T-helper 2 cell treated with Interferon-gamma antibody and Interleukin-4, amounts not matched to agents 5 μg/mL and 100 μg/mL, for 36 hours (primary cell): Measurements from ENCODE around the gene TMEM132D.

Experiments
- DNase-seq: peaks from one replicate; pipeline ENCODE4 v3.0.0; 2021; ENCODE audit warnings: low spot score
- H3K27ac Mint-ChIP-seq: one replicate; pipeline ENCODE4 v1.8.0; 2021; ENCODE audit warnings: mild to moderate bottlenecking, mixed read lengths
- H3K27me3 Mint-ChIP-seq: one replicate; pipeline ENCODE4 v1.8.0; 2021; ENCODE audit warnings: low read depth, mixed read lengths
- H3K36me3 Mint-ChIP-seq: one replicate; pipeline ENCODE4 v1.8.0; 2021; ENCODE audit warnings: low read depth, mixed read lengths
- H3K4me1 Mint-ChIP-seq: one replicate; pipeline ENCODE4 v1.8.0; 2021; ENCODE audit warnings: low read depth, mixed read lengths
- H3K4me3 Mint-ChIP-seq: one replicate; pipeline ENCODE4 v1.8.0; 2022; ENCODE audit warnings: mild to moderate bottlenecking, moderate library complexity, mixed read lengths
- H3K9me3 Mint-ChIP-seq: one replicate; pipeline ENCODE4 v1.8.0; 2021; ENCODE audit warnings: mixed read lengths

Gene TMEM132D

GRCh38 chr12:129614221-129614885 lies 289.5 kb downstream of the TMEM132D start:
- no peak overlapping the region for H3K4me3 Mint-ChIP-seq
- no peaks in the 10 kb centered on the region for H3K4me1 Mint-ChIP-seq
- no peak for DNase-seq
- no peaks in the 10 kb centered on the region for H3K27me3 Mint-ChIP-seq
- no peak overlapping the region for H3K27ac Mint-ChIP-seq
- H3K36me3 Mint-ChIP-seq = no peaks in the 10 kb centered on the region
- H3K9me3 Mint-ChIP-seq = peaks cover 43% of the 10 kb centered on the region

- Mint-ChIP-seq H3K9me3 (peaks cover 43% of the 10 kb centered on the region), H3K4me3 (no peak overlapping the region), H3K27ac (no peak overlapping the region), H3K36me3 (no peaks in the 10 kb centered on the region), H3K27me3 (no peaks in the 10 kb centered on the region), H3K4me1 (no peaks in the 10 kb centered on the region)
- DNase-seq = no peak
These were observed 290.5 kb downstream of the TMEM132D start for GRCh38 chr12:129613314-129613713.

- no peak overlapping the region for H3K27ac Mint-ChIP-seq
- H3K4me1 Mint-ChIP-seq = no peaks in the 10 kb centered on the region
- H3K27me3 Mint-ChIP-seq = no peaks in the 10 kb centered on the region
- H3K36me3 Mint-ChIP-seq = no peaks in the 10 kb centered on the region
- DNase-seq = no peak
- H3K9me3 Mint-ChIP-seq = peaks cover 39% of the 10 kb centered on the region
- no peak overlapping the region for H3K4me3 Mint-ChIP-seq
These were observed 293.2 kb downstream of the TMEM132D start for GRCh38 chr12:129610601-129611120.

- no peak overlapping the region for H3K4me3 Mint-ChIP-seq
- no peaks in the 10 kb centered on the region for H3K4me1 Mint-ChIP-seq
- H3K9me3 Mint-ChIP-seq = peaks cover 28% of the 10 kb centered on the region
- no peaks in the 10 kb centered on the region for H3K36me3 Mint-ChIP-seq
- no peak overlapping the region for H3K27ac Mint-ChIP-seq
- H3K27me3 Mint-ChIP-seq = no peaks in the 10 kb centered on the region
- no peak for DNase-seq
These were observed 296.1 kb downstream of the TMEM132D start for GRCh38 chr12:129607756-129608155.

- Mint-ChIP-seq H3K36me3 (no peaks in the 10 kb centered on the region), H3K4me3 (no peak overlapping the region), H3K4me1 (no peaks in the 10 kb centered on the region), H3K27me3 (no peaks in the 10 kb centered on the region), H3K9me3 (peaks cover 28% of the 10 kb centered on the region), H3K27ac (no peak overlapping the region)
- DNase-seq = no peak
These were observed 296.5 kb downstream of the TMEM132D start for GRCh38 chr12:129607301-129607700.

- Mint-ChIP-seq H3K27me3 (no peaks in the 10 kb centered on the region), H3K4me1 (no peaks in the 10 kb centered on the region), H3K36me3 (no peaks in the 10 kb centered on the region), H3K27ac (no peak overlapping the region), H3K4me3 (no peak overlapping the region), H3K9me3 (peaks cover 31% of the 10 kb centered on the region)
- no peak for DNase-seq
These were observed 297.6 kb downstream of the TMEM132D start for GRCh38 chr12:129606239-129606638.

GRCh38 chr12:129605666-129606065 lies 298.2 kb downstream of the TMEM132D start:
- H3K4me1 Mint-ChIP-seq = no peaks in the 10 kb centered on the region
- H3K4me3 Mint-ChIP-seq = no peak overlapping the region
- H3K9me3 Mint-ChIP-seq = peaks cover 27% of the 10 kb centered on the region
- H3K27me3 Mint-ChIP-seq = no peaks in the 10 kb centered on the region
- no peaks in the 10 kb centered on the region for H3K36me3 Mint-ChIP-seq
- no peak for DNase-seq
- H3K27ac Mint-ChIP-seq = no peak overlapping the region

GRCh38 chr12:129604506-129604905 lies 299.3 kb downstream of the TMEM132D start:
- peaks cover 23% of the 10 kb centered on the region for H3K9me3 Mint-ChIP-seq
- DNase-seq = no peak
- no peak overlapping the region for H3K4me3 Mint-ChIP-seq
- no peaks in the 10 kb centered on the region for H3K4me1 Mint-ChIP-seq
- H3K27ac Mint-ChIP-seq = no peak overlapping the region
- H3K27me3 Mint-ChIP-seq = no peaks in the 10 kb centered on the region
- no peaks in the 10 kb centered on the region for H3K36me3 Mint-ChIP-seq

GRCh38 chr12:129599406-129599805 lies 304.4 kb downstream of the TMEM132D start:
- Mint-ChIP-seq H3K9me3 (peaks cover 16% of the 10 kb centered on the region), H3K27ac (no peak overlapping the region), H3K36me3 (no peaks in the 10 kb centered on the region), H3K4me3 (no peak overlapping the region), H3K4me1 (no peaks in the 10 kb centered on the region), H3K27me3 (no peaks in the 10 kb centered on the region)
- DNase-seq = no peak

- Mint-ChIP-seq H3K27ac (no peak overlapping the region), H3K27me3 (no peaks in the 10 kb centered on the region)
- DNase-seq = no peak
These were observed 309.7 kb downstream of the TMEM132D start for GRCh38 chr12:129594098-129594497.

GRCh38 chr12:129592449-129592848 lies 311.4 kb downstream of the TMEM132D start:
- Mint-ChIP-seq H3K36me3 (no peaks in the 10 kb centered on the region), H3K27me3 (no peaks in the 10 kb centered on the region), H3K4me1 (no peaks in the 10 kb centered on the region), H3K4me3 (no peak overlapping the region), H3K27ac (no peak overlapping the region), H3K9me3 (peaks cover 35% of the 10 kb centered on the region)
- no peak for DNase-seq

More at GRCh38 chr12:129594098-129594497, 309.7 kb downstream of the TMEM132D start:
- peaks cover 27% of the 10 kb centered on the region for H3K9me3 Mint-ChIP-seq
- no peak overlapping the region for H3K4me3 Mint-ChIP-seq
- H3K36me3 Mint-ChIP-seq = no peaks in the 10 kb centered on the region
- H3K4me1 Mint-ChIP-seq = no peaks in the 10 kb centered on the region

GRCh38 chr12:129589503-129589902 lies 314.3 kb downstream of the TMEM132D start:
- no peak for DNase-seq

GRCh38 chr12:129588142-129588541 lies 315.7 kb downstream of the TMEM132D start:
- Mint-ChIP-seq H3K9me3 (peaks cover 39% of the 10 kb centered on the region), H3K36me3 (no peaks in the 10 kb centered on the region), H3K4me3 (no peak overlapping the region), H3K27me3 (no peaks in the 10 kb centered on the region), H3K27ac (no peak overlapping the region), H3K4me1 (no peaks in the 10 kb centered on the region)
- DNase-seq = no peak

More at GRCh38 chr12:129589503-129589902, 314.3 kb downstream of the TMEM132D start:
- Mint-ChIP-seq H3K4me1 (no peaks in the 10 kb centered on the region), H3K9me3 (peaks cover 35% of the 10 kb centered on the region), H3K36me3 (no peaks in the 10 kb centered on the region), H3K4me3 (no peak overlapping the region), H3K27me3 (no peaks in the 10 kb centered on the region), H3K27ac (no peak overlapping the region)

- peaks cover 42% of the 10 kb centered on the region for H3K9me3 Mint-ChIP-seq
These were observed 318.5 kb downstream of the TMEM132D start for GRCh38 chr12:129585296-129585695.

GRCh38 chr12:129579879-129580278 lies 323.9 kb downstream of the TMEM132D start:
- no peak overlapping the region for H3K27ac Mint-ChIP-seq
- no peak overlapping the region for H3K4me3 Mint-ChIP-seq
- peaks cover 34% of the 10 kb centered on the region for H3K9me3 Mint-ChIP-seq
- no peak for DNase-seq
- H3K27me3 Mint-ChIP-seq = no peaks in the 10 kb centered on the region
- H3K4me1 Mint-ChIP-seq = no peaks in the 10 kb centered on the region
- no peaks in the 10 kb centered on the region for H3K36me3 Mint-ChIP-seq

More at GRCh38 chr12:129585296-129585695, 318.5 kb downstream of the TMEM132D start:
- Mint-ChIP-seq H3K4me1 (no peaks in the 10 kb centered on the region), H3K36me3 (no peaks in the 10 kb centered on the region), H3K27me3 (no peaks in the 10 kb centered on the region), H3K27ac (no peak overlapping the region), H3K4me3 (no peak overlapping the region)
- DNase-seq = no peak
